ENCODE data around the gene RAD18.

Gene RAD18

GRCh38 chr3:8869613-8870012 is 93.7 kb downstream of the RAD18 start:
- Histone ChIP-seq H3K27me3 (replicated peaks; ENCODE audit: control insufficient read depth, insufficient read depth, low read length, poor library complexity, severe bottlenecking) (no peaks in the 10 kb centered on the region), H3K27ac (ENCODE audit: insufficient read depth, low read length, poor library complexity, severe bottlenecking) (no peak overlapping the region), H3K9me3 (ENCODE audit: control insufficient read depth, low read length) (no peaks in the 10 kb centered on the region), H3K4me3 (ENCODE audit: insufficient read depth, low read depth, low read length, poor library complexity, severe bottlenecking) (no peak overlapping the region), H3K4me1 (ENCODE audit: control insufficient read depth, insufficient read depth, low read length, poor library complexity, severe bottlenecking) (no peaks in the 10 kb centered on the region), H3K36me3 (ENCODE audit: control insufficient read depth, insufficient read depth, low read length) (no peaks in the 10 kb centered on the region)
- no peak for DNase-seq

DNA sequence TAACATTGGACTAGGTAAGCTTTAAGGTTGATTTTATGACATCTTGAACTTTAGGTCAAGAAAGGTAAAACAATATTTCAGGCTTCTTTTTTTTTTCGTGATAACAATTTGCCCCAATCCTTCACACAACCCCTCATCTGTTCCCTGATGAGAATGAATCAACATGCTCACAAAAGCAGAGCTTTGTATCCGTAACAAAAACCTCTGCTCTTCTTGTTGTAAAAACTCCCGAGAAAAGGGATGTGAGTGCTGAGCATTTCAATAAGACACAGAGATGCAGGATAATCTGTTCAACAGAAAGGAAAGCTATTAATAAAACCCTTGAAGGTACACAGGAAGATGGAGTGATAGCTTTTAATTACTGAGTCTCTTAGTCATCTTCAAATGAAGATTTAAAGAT is 94.3 kb downstream of the RAD18 start:
- Histone ChIP-seq H3K4me1 (ENCODE audit: control insufficient read depth, insufficient read depth, low read length, poor library complexity, severe bottlenecking) (no peaks in the 10 kb centered on the region), H3K9me3 (ENCODE audit: control insufficient read depth, low read length) (no peaks in the 10 kb centered on the region), H3K27ac (ENCODE audit: insufficient read depth, low read length, poor library complexity, severe bottlenecking) (no peak overlapping the region), H3K27me3 (replicated peaks; ENCODE audit: control insufficient read depth, insufficient read depth, low read length, poor library complexity, severe bottlenecking) (no peaks in the 10 kb centered on the region), H3K36me3 (ENCODE audit: control insufficient read depth, insufficient read depth, low read length) (no peaks in the 10 kb centered on the region), H3K4me3 (ENCODE audit: insufficient read depth, low read depth, low read length, poor library complexity, severe bottlenecking) (no peak overlapping the region)
- no peak for DNase-seq

GRCh38 chr3:8867646-8868045 is 95.6 kb downstream of the RAD18 start:
- DNase-seq, result no peak
- H3K4me3 ChIP-seq (ENCODE audit: insufficient read depth, low read depth, low read length, poor library complexity, severe bottlenecking), result no peak overlapping the region
- H3K27me3 ChIP-seq (replicated peaks; ENCODE audit: control insufficient read depth, insufficient read depth, low read length, poor library complexity, severe bottlenecking), result no peaks in the 10 kb centered on the region
- no peaks in the 10 kb centered on the region for H3K36me3 ChIP-seq (ENCODE audit: control insufficient read depth, insufficient read depth, low read length)
- H3K9me3 ChIP-seq (ENCODE audit: control insufficient read depth, low read length), result no peaks in the 10 kb centered on the region
- H3K27ac ChIP-seq (ENCODE audit: insufficient read depth, low read length, poor library complexity, severe bottlenecking), result no peak overlapping the region
- no peaks in the 10 kb centered on the region for H3K4me1 ChIP-seq (ENCODE audit: control insufficient read depth, insufficient read depth, low read length, poor library complexity, severe bottlenecking)

DNA sequence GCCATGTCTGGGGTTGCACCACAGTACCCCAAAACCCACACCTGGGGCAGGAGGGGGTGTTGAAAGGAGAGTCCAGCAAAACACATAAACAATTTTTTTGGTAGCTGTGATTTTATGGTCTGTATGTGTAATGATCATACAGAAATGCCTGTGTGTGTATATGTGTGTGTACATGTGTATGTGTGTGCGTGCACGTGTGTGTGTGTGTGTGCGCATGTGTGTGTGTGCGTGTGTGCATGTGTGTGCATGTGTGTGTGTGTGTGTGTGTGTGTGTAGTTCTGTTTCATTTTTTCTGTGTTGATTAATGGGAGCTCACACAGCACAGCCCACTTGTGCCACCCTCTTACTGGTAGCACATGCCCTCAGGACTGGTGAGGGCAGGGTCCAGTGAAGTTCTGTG is 97.6 kb downstream of the RAD18 start:
- Histone ChIP-seq H3K36me3 (ENCODE audit: control insufficient read depth, insufficient read depth, low read length) (no peaks in the 10 kb centered on the region), H3K9me3 (ENCODE audit: control insufficient read depth, low read length) (no peaks in the 10 kb centered on the region), H3K4me3 (ENCODE audit: insufficient read depth, low read depth, low read length, poor library complexity, severe bottlenecking) (no peak overlapping the region), H3K27ac (ENCODE audit: insufficient read depth, low read length, poor library complexity, severe bottlenecking) (no peak overlapping the region), H3K27me3 (replicated peaks; ENCODE audit: control insufficient read depth, insufficient read depth, low read length, poor library complexity, severe bottlenecking) (no peaks in the 10 kb centered on the region), H3K4me1 (ENCODE audit: control insufficient read depth, insufficient read depth, low read length, poor library complexity, severe bottlenecking) (no peaks in the 10 kb centered on the region)
- DNase-seq, result no peak

DNA sequence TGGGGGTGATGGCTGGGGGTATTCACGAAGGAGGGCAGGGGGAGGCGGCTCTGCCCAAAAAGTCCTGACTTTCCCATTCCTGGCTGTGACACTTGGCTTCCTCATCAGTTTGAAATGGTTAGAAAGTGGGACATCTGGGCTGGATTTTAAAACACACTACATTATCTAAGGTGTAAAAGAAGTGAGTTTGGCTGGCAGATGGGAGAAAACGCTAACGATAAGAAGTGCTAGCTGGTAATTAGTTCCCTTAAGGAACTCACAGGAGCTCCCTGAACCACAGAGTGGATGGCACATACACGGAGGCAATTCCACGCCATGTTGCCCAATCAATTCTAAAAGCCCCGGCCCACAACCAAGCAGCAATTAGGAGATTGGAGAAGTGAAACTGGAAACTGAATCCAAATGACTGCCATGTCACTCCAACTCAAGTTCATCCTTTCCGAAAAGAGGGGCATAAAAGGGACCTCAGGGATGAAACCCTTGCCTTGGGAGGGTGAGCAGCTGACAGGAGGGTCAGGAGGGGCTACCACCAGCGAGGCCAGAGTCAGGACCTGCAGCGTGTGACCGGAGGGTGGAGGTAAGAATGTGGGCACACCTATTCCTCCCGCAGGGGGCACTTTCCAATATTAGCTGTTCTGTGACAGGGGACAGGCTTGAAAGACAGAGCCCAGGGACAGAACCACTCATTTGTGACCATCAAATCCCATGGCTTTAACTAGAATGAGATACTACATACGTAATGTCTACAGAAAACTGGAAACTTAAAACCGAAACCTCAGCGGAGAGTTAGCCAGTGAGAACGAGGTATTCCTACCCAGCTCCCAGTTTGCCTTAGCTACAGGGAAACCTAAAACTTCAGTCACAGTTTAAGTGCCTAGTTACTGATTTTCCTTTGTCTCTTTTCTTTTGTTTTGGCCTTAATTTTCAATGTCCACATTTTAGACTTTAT is 98.6 kb downstream of the RAD18 start:
- no peaks in the 10 kb centered on the region for H3K27me3 ChIP-seq (replicated peaks; ENCODE audit: control insufficient read depth, insufficient read depth, low read length, poor library complexity, severe bottlenecking)
- no peak overlapping the region for H3K4me3 ChIP-seq (ENCODE audit: insufficient read depth, low read depth, low read length, poor library complexity, severe bottlenecking)
- no peaks in the 10 kb centered on the region for H3K9me3 ChIP-seq (ENCODE audit: control insufficient read depth, low read length)
- H3K27ac ChIP-seq (ENCODE audit: insufficient read depth, low read length, poor library complexity, severe bottlenecking), result no peak overlapping the region
- H3K36me3 ChIP-seq (ENCODE audit: control insufficient read depth, insufficient read depth, low read length), result no peaks in the 10 kb centered on the region
- no peaks in the 10 kb centered on the region for H3K4me1 ChIP-seq (ENCODE audit: control insufficient read depth, insufficient read depth, low read length, poor library complexity, severe bottlenecking)
- DNase-seq, result no peak

DNA sequence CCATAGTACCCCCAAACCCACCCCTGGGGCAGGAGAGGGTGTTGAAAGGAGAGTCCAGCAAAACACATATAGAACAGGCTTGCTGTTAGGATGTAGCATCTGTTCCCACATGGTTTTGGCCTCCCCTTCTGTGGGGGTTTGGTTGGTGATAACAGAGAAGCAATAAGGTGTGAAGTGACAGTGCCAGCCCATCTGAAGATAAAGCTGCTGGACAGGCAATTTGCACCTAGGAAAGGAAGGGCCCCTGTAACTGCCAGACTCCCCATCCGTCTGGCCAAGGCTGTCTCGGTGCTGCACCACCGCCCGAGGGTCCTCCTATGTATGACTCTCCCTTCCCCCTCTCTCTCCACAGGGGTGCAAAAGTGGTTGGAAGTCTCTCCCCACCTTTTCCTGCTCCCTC is 99.4 kb downstream of the RAD18 start:
- Histone ChIP-seq H3K27me3 (replicated peaks; ENCODE audit: control insufficient read depth, insufficient read depth, low read length, poor library complexity, severe bottlenecking) (no peaks in the 10 kb centered on the region), H3K9me3 (ENCODE audit: control insufficient read depth, low read length) (no peaks in the 10 kb centered on the region), H3K4me3 (ENCODE audit: insufficient read depth, low read depth, low read length, poor library complexity, severe bottlenecking) (no peak overlapping the region), H3K27ac (ENCODE audit: insufficient read depth, low read length, poor library complexity, severe bottlenecking) (no peak overlapping the region), H3K4me1 (ENCODE audit: control insufficient read depth, insufficient read depth, low read length, poor library complexity, severe bottlenecking) (no peaks in the 10 kb centered on the region), H3K36me3 (ENCODE audit: control insufficient read depth, insufficient read depth, low read length) (no peaks in the 10 kb centered on the region)
- no peak for DNase-seq

DNA sequence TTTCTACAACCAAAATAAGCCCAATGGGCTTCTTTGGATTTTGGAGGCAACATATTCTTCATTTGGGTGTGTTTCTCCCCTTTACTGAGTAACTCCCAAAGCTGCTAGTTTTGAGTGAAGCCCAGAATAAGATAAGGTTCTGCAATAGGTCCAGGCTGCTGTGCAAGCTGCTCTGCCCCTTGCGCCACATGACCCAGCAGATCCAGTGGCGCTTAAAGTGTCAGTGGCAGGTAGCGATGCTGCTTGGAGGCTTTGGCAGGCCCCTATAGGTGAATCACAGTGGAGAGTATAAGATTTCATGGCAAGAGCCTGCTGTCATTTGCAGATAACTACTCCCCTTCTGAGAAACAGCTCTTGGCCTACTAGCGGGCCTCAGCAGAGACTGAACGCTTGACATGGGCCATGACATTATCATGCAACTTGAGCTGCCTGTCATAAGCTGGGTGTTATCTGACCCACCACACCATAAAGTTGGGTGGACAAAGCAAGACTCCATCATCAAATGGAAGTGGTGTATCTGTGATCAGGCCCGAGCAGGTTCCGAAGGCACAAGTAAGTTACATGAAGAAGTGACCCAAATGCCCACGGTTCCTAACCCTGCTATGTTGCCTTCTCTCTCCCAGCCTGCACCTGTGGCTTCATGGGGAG is 105.4 kb downstream of the RAD18 start:
- no peak overlapping the region for H3K27ac ChIP-seq (ENCODE audit: insufficient read depth, low read length, poor library complexity, severe bottlenecking)
- H3K9me3 ChIP-seq (ENCODE audit: control insufficient read depth, low read length), result no peaks in the 10 kb centered on the region
- H3K27me3 ChIP-seq (replicated peaks; ENCODE audit: control insufficient read depth, insufficient read depth, low read length, poor library complexity, severe bottlenecking), result no peaks in the 10 kb centered on the region
- DNase-seq, result no peak
- no peak overlapping the region for H3K4me3 ChIP-seq (ENCODE audit: insufficient read depth, low read depth, low read length, poor library complexity, severe bottlenecking)
- H3K36me3 ChIP-seq (ENCODE audit: control insufficient read depth, insufficient read depth, low read length), result no peaks in the 10 kb centered on the region
- no peaks in the 10 kb centered on the region for H3K4me1 ChIP-seq (ENCODE audit: control insufficient read depth, insufficient read depth, low read length, poor library complexity, severe bottlenecking)

- no peaks in the 10 kb centered on the region for H3K27me3 ChIP-seq (replicated peaks; ENCODE audit: control insufficient read depth, insufficient read depth, low read length, poor library complexity, severe bottlenecking)
- H3K4me1 ChIP-seq (ENCODE audit: control insufficient read depth, insufficient read depth, low read length, poor library complexity, severe bottlenecking), result no peaks in the 10 kb centered on the region
- no peak overlapping the region for H3K4me3 ChIP-seq (ENCODE audit: insufficient read depth, low read depth, low read length, poor library complexity, severe bottlenecking)
- no peak for DNase-seq
- no peaks in the 10 kb centered on the region for H3K36me3 ChIP-seq (ENCODE audit: control insufficient read depth, insufficient read depth, low read length)
- H3K9me3 ChIP-seq (ENCODE audit: control insufficient read depth, low read length), result no peaks in the 10 kb centered on the region
- no peak overlapping the region for H3K27ac ChIP-seq (ENCODE audit: insufficient read depth, low read length, poor library complexity, severe bottlenecking)
Measured at GRCh38 chr3:8856721-8857120, 106.6 kb downstream of the RAD18 start.

DNA sequence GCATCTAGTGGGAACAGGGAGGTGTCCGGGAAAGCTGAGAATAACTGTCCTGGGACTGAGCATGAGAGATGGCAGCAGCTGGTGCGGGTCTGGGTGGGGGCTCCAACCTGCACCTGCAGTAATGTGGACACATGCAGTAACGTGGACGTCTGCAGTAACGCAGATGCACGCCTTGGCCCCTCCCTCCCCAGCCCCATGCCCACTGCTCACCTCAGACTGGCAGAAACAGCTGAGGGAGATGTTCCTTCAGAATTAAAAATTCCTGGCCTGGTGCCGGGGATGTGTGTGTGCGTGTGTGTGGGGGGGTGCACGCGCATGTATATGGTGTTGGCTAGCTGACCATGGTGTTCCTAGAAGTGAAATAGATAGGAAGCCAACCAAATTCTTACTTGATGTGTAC is 107.2 kb downstream of the RAD18 start:
- no peak overlapping the region for H3K27ac ChIP-seq (ENCODE audit: insufficient read depth, low read length, poor library complexity, severe bottlenecking)
- no peaks in the 10 kb centered on the region for H3K36me3 ChIP-seq (ENCODE audit: control insufficient read depth, insufficient read depth, low read length)
- H3K9me3 ChIP-seq (ENCODE audit: control insufficient read depth, low read length), result no peaks in the 10 kb centered on the region
- no peaks in the 10 kb centered on the region for H3K4me1 ChIP-seq (ENCODE audit: control insufficient read depth, insufficient read depth, low read length, poor library complexity, severe bottlenecking)
- H3K27me3 ChIP-seq (replicated peaks; ENCODE audit: control insufficient read depth, insufficient read depth, low read length, poor library complexity, severe bottlenecking), result no peaks in the 10 kb centered on the region
- H3K4me3 ChIP-seq (ENCODE audit: insufficient read depth, low read depth, low read length, poor library complexity, severe bottlenecking), result no peak overlapping the region
- DNase-seq, result no peak

- no peaks in the 10 kb centered on the region for H3K36me3 ChIP-seq (ENCODE audit: control insufficient read depth, insufficient read depth, low read length)
- H3K27ac ChIP-seq (ENCODE audit: insufficient read depth, low read length, poor library complexity, severe bottlenecking), result no peak overlapping the region
- H3K4me3 ChIP-seq (ENCODE audit: insufficient read depth, low read depth, low read length, poor library complexity, severe bottlenecking), result no peak overlapping the region
- H3K27me3 ChIP-seq (replicated peaks; ENCODE audit: control insufficient read depth, insufficient read depth, low read length, poor library complexity, severe bottlenecking), result no peaks in the 10 kb centered on the region
- DNase-seq, result no peak
- H3K4me1 ChIP-seq (ENCODE audit: control insufficient read depth, insufficient read depth, low read length, poor library complexity, severe bottlenecking), result no peaks in the 10 kb centered on the region
- H3K9me3 ChIP-seq (ENCODE audit: control insufficient read depth, low read length), result no peaks in the 10 kb centered on the region
Measured at GRCh38 chr3:8854656-8855055, 108.6 kb downstream of the RAD18 start.

All from effector memory CD4-positive, alpha-beta T cell (primary cell).